SU-DHL-6 (cell line): Measurements from ENCODE around the gene PLCB2.

Source experiments
- CTCF ChIP-seq: fragments of 200-600 bp; sonication (generic); IDR thresholded peaks from one replicate; pipeline ENCODE4 v1.5.1; 2017; ENCODE audit warnings: antibody characterized with exemption, mild to moderate bottlenecking, low read length, moderate library complexity; ENCODE audit not compliant: insufficient read depth, poor library complexity, severe bottlenecking
- EZH2phosphoT487 ChIP-seq: fragments of 200-600 bp; sonication (generic), shearing (Covaris generic); conservative IDR thresholded peaks from 2 replicates; pipeline ENCODE4 v1.6.1; 2018; ENCODE audit warnings: mild to moderate bottlenecking, antibody characterized with exemption, low read length, moderate library complexity, mixed read lengths

GRCh38 chr15:40309344-40309862, 1.7 kb upstream of the PLCB2 start:
- no peak for TF ChIP-seq CTCF
- TF ChIP-seq EZH2phosphoT487: no peak
